HEK293T (cell line): ENCODE data around the gene MAGIX.
A peak's percentile ranks its signal among the peaks of the same experiment; 100 is the strongest.

Source experiments
- CTCF ChIA-PET: fragments of 350-600 bp; formaldehyde crosslinking; extraction: SDS; loops from one replicate; lab custom pipeline; 2021; ENCODE audit warnings: antibody characterized with exemption, inconsistent platforms; lab: Yijun Ruan, JAX
- POLR2A ChIA-PET: fragments of 350-600 bp; formaldehyde crosslinking; extraction: SDS; loops from one replicate; lab custom pipeline; 2020; ENCODE audit warnings: antibody characterized with exemption, inconsistent platforms; lab: Yijun Ruan, JAX
- DNase-seq: peaks from one replicate; pipeline ENCODE4 v3.0.0; 2012; ENCODE audit warnings: mixed read lengths; ENCODE audit errors: extremely low spot score
- ARNT ChIP-seq: fragments of 450-650 bp; IDR thresholded peaks from 2 replicates; pipeline ENCODE4 v1.6.1; 2017; ENCODE audit warnings: mild to moderate bottlenecking
- BHLHE40 ChIP-seq: fragments of 450-650 bp; IDR thresholded peaks from 2 replicates; pipeline ENCODE4 v1.6.1; 2016; ENCODE audit warnings: mild to moderate bottlenecking, moderate library complexity, borderline replicate concordance
- CTBP1 ChIP-seq: fragments of 450-650 bp; IDR thresholded peaks from 2 replicates; pipeline ENCODE4 v1.6.1; 2016; ENCODE audit warnings: borderline replicate concordance
- ELF4 ChIP-seq: fragments of 450-650 bp; IDR thresholded peaks from 2 replicates; pipeline ENCODE4 v1.6.1; 2017; ENCODE audit warnings: antibody characterized with exemption
- FOXA1 ChIP-seq: fragments of 450-650 bp; IDR thresholded peaks from 2 replicates; pipeline ENCODE4 v1.6.1; 2016; ENCODE audit warnings: mild to moderate bottlenecking
- FOXK2 ChIP-seq: fragments of 450-650 bp; IDR thresholded peaks from 2 replicates; pipeline ENCODE4 v1.6.1; 2016; ENCODE audit warnings: mild to moderate bottlenecking
- FOXM1 ChIP-seq: fragments of 450-650 bp; IDR thresholded peaks from 2 replicates; pipeline ENCODE4 v1.6.1; 2017; ENCODE audit warnings: mild to moderate bottlenecking, borderline replicate concordance
- HDGF ChIP-seq: fragments of 450-650 bp; IDR thresholded peaks from 2 replicates; pipeline ENCODE4 v1.6.1; 2017; ENCODE audit warnings: antibody characterized with exemption, borderline replicate concordance
- L3MBTL2 ChIP-seq: fragments of 450-650 bp; conservative IDR thresholded peaks from 2 replicates; pipeline ENCODE4 v1.6.1; 2016; ENCODE audit warnings: mild to moderate bottlenecking
- LEF1 ChIP-seq: fragments of 450-650 bp; IDR thresholded peaks from 2 replicates; pipeline ENCODE4 v1.6.1; 2017; ENCODE audit warnings: mild to moderate bottlenecking, borderline replicate concordance
- NFRKB ChIP-seq: fragments of 450-650 bp; IDR thresholded peaks from 2 replicates; pipeline ENCODE4 v1.6.1; 2016; ENCODE audit warnings: mild to moderate bottlenecking, moderate library complexity
- PKNOX1 ChIP-seq: fragments of 450-650 bp; IDR thresholded peaks from 2 replicates; pipeline ENCODE4 v1.6.1; 2016
- SP1 ChIP-seq: fragments of 450-650 bp; IDR thresholded peaks from 2 replicates; pipeline ENCODE4 v1.6.1; 2017
- SUZ12 ChIP-seq: fragments of 450-650 bp; IDR thresholded peaks from 2 replicates; pipeline ENCODE4 v1.6.1; 2016; ENCODE audit warnings: mild to moderate bottlenecking
- TARDBP ChIP-seq: fragments of 450-650 bp; IDR thresholded peaks from 2 replicates; pipeline ENCODE4 v1.6.1; 2016
- ZNF384 ChIP-seq: fragments of 450-650 bp; IDR thresholded peaks from 2 replicates; pipeline ENCODE4 v1.6.1; 2016

Gene MAGIX

GRCh38 chrX:49193542-49193964, 31.0 kb downstream of the MAGIX start:
- TF ChIP-seq L3MBTL2, result no peak
- no peak for TF ChIP-seq CTBP1
- no peak for TF ChIP-seq NFRKB
- TF ChIP-seq SUZ12, result no peak
- no peak for TF ChIP-seq SP1
- no peak for TF ChIP-seq BHLHE40
- TF ChIP-seq FOXM1, result no peak
- TF ChIP-seq ELF4, result no peak
- TF ChIP-seq LEF1, result no peak
- POLR2A ChIA-PET, result interaction anchor here (0.9 to 3.1 kb wide), 2 partner anchors 38 to 76 kb away, joined by 5 to 31 read pairs; partner anchors contain the start of gene PPP1R3F
- DNase-seq, result no peak
- CTCF ChIA-PET, result interaction anchor here (0.5 to 1.8 kb wide), 5 partner anchors 25 to 500 kb away, joined by 3 to 7 read pairs (median 5); no protein-coding TSS in a partner anchor

GRCh38 chrX:49197543-49198087, 35.1 kb downstream of the MAGIX start:
- no peak for DNase-seq
- TF ChIP-seq ARNT, result no peak
- TF ChIP-seq FOXA1, result no peak
- TF ChIP-seq CTBP1, result no peak
- TF ChIP-seq SUZ12, result no peak
- no peak for TF ChIP-seq ELF4
- TF ChIP-seq PKNOX1, result no peak
- ChIA-PET POLR2A (interaction anchor here (0.8 kb wide), 1 partner anchor 71 kb away, joined by 4 read pairs; no protein-coding TSS in a partner anchor), CTCF (no interaction called here)

DNA sequence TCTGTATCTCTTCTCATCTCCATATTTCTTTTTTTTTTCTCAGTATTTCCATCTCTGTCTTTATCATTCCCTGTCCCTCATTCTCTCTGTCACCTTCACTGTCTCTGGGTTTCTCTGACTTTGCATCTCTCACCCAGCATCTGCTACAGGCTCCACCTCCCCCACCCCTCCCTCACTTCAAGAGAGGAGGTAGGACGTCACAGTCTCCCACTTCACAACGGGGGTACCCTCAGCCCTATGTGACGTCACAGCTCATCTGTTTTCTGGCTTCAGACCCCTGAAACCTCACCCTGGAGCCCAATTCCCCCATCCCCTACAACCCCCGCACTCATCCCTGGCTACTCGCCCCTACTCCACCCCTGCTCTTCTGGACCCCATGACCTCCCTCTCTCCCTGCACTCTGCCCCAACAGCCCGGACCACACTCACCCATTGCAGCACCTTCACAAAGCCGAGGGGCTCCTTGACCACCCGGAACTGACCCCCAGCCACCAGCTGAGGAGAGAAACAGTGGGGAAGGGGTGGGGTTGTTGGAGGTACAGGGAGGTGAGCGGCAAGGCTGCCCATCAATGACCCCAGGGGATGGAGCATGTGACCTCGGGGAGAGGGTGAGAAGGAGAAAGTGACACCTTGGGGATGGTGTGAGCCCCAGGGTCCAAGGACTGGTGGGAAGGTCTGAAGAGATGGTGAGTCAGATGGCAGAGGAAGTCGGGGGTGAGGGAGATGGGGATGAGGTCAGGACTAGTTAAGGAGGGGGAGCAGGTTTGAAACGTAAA, 36.2 kb downstream of the MAGIX start:
- no peak for DNase-seq
- ChIA-PET CTCF (no interaction called here), POLR2A (no interaction called here)
- TF ChIP-seq FOXM1, result no peak
- TF ChIP-seq HDGF, result no peak
- no peak for TF ChIP-seq BHLHE40
- no peak for TF ChIP-seq LEF1
- TF ChIP-seq ZNF384, result no peak
- no peak for TF ChIP-seq SUZ12
- no peak for TF ChIP-seq SP1
- no peak for TF ChIP-seq PKNOX1
- TF ChIP-seq ARNT, result no peak
- no peak for TF ChIP-seq L3MBTL2
- no peak for TF ChIP-seq CTBP1
- no peak for TF ChIP-seq ELF4
- no peak for TF ChIP-seq NFRKB
- TF ChIP-seq FOXA1, result no peak
- TF ChIP-seq TARDBP, result no peak

GRCh38 chrX:49199315-49199595, 36.7 kb downstream of the MAGIX start:
- ChIA-PET POLR2A (no interaction called here), CTCF (no interaction called here)
- TF ChIP-seq TARDBP (no peak), L3MBTL2 (no peak), CTBP1 (no peak), SP1 (no peak), ELF4 (no peak), PKNOX1 (no peak), FOXK2 (no peak), FOXM1 (no peak), SUZ12 (no peak), LEF1 (no peak), ZNF384 (no peak), HDGF (no peak), BHLHE40 (no peak), FOXA1 (no peak), NFRKB (no peak), ARNT (no peak)
- no peak for DNase-seq

- POLR2A ChIA-PET, result interaction anchor here (1.0 kb wide), 4 partner anchors 9 to 34 kb away, joined by 3 to 6 read pairs (median 3); no protein-coding TSS in a partner anchor
- TF ChIP-seq SP1, result no peak
- no peak for TF ChIP-seq CTBP1
- peak; percentile 88 for TF ChIP-seq L3MBTL2
- 0 out of 2 replicates have a peak, but pooled peaks have one; percentile 42 for TF ChIP-seq ARNT
- no peak for TF ChIP-seq PKNOX1
- peak; percentile 34; the same call in 1 of the 2 replicates for TF ChIP-seq ELF4
- TF ChIP-seq BHLHE40, result no peak
- peak; percentile 43; the same call in 1 of the 2 replicates for TF ChIP-seq FOXM1
- no peak for TF ChIP-seq NFRKB
- peak; percentile 92 for DNase-seq
- CTCF ChIA-PET, result interaction anchor here (2.5 kb wide), 1 partner anchor 8 kb away, joined by 7 read pairs; no protein-coding TSS in a partner anchor
These were observed 37.6 kb downstream of the MAGIX start, which contains the start of gene SYP for GRCh38 chrX:49199906-49200771. Gene SYP (minus strand): TSS chrX:49200193. CDS start chrX:49200186, 7 bp downstream.
